Measurements from ENCODE around the gene NECAB3.

- TF ChIP-seq SIN3A (IDR thresholded peaks at IDR 0.05; ENCODE audit: borderline replicate concordance, low read depth, low read length), result no peak
- TF ChIP-seq REST (IDR thresholded peaks at IDR 0.05; ENCODE audit: low read depth, low read length), result no peak
- no peak for TF ChIP-seq ZBTB33 (IDR thresholded peaks at IDR 0.05; ENCODE audit: borderline replicate concordance, low read depth)
- TF ChIP-seq POLR2AphosphoS5 (IDR thresholded peaks at IDR 0.05; ENCODE audit: low read depth, low read length), result no peak
- TF ChIP-seq CTCF (IDR thresholded peaks at IDR 0.05), result no peak
- TF ChIP-seq USF1 (IDR thresholded peaks at IDR 0.05; ENCODE audit: borderline replicate concordance, low read depth), result no peak
- TF ChIP-seq NFIC (IDR thresholded peaks at IDR 0.05; ENCODE audit: borderline replicate concordance), result no peak
- TF ChIP-seq MXI1 (IDR thresholded peaks at IDR 0.05; ENCODE audit: low read depth, low read length), result no peak
Observed at GRCh38 chr20:33709905-33710541, 35.8 kb upstream of the NECAB3 start.
